DMS53 (cell line): ENCODE results near the gene STAT5B.
"Not testable (repeated sequence)": the region's sequence is repeated elsewhere in the genome, so short reads cannot be mapped to it uniquely, and the experiment has no call there.

Experiments used
- DNase-seq: peaks from one replicate; lab custom pipeline; 2025; lab: John Stamatoyannopoulos, UW

STAT5B gene

DNA sequence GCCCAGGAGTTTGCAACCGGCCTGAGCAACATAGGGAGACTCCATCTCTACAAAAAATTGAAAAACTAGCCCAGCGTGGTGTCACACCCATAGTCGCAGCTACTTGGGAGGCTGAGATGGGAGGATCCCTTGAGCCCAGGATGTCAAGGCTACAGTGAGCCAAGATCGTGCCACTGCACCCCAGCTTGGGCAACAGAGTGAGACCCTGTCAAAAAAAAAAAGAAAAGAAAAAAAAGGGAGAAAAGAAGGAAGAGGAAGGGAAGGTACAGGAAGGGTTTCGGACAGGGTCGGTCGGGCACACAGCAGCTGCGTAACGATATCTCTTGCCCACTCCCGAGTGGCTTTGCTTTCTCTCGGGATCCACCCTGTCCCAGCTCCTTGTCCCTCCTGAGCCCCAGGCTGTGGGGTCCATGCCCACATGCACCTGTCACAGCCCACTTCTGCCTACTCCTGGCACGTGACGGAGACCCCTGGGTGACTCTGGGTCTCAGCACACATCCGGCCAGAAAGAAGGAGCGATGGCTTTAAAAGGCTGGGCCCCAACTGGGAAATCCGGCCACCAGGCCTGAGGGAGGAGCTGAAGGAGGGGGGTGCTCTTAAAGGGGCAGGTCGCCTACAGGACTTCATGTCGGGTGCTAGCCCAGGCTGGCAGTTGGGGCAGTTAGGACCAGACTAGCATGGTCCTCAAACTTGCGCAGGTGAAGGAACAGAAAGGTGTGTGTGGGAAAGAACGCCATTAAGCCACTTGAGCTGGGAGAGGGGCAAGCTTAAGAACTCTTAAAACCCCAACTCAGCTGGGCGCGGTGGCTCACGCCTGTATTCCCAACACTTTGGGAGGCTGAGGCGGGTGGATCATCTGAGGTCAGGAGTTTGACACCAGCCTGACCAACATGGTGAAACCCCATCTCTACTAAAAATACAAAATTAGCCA lies 82.0 kb downstream of the STAT5B start, which contains the start of gene GHDC:
TSS of gene GHDC (minus strand) at position 526 of the 931 bp plus-strand sequence. CDS start 913 bp downstream, outside the sequence.
- peak; percentile 85 for DNase-seq

DNA sequence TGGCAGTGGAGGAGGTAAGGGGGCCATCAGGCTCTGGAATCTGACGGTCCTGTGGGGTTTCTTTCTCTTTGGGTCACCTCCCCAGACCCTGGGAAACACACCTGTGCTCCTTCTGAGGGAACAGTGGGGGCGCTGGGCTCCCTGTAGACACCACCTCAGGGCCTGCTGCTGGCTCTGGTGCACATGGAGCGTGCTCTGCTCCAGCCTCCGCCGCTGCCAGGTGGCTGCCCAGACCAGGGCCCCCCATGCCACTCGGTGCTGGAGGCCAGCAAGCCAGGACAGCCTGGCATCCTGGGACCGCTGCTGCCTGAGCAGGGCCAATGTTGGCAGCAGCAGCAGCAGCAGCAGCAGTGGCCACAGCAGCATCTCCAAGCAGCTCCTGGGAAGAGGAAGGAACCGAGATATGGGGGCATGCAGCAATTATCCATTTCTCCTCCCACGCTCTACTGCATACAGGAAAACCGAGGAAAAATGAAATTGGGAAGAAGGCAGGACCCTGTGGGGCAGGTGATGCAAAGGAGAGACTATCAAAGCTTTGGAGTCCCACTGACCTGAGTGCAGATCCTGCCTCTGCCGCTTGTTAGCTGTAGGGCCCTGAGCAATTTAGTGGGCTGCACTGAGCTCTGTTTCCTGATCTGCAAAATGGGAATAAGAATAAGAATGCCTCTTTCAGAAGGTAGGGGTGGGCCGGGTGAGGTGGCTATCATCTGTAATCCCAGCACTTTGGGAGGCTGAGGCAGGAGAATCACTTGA lies 82.8 kb downstream of the STAT5B start:
- no peak for DNase-seq

DNA sequence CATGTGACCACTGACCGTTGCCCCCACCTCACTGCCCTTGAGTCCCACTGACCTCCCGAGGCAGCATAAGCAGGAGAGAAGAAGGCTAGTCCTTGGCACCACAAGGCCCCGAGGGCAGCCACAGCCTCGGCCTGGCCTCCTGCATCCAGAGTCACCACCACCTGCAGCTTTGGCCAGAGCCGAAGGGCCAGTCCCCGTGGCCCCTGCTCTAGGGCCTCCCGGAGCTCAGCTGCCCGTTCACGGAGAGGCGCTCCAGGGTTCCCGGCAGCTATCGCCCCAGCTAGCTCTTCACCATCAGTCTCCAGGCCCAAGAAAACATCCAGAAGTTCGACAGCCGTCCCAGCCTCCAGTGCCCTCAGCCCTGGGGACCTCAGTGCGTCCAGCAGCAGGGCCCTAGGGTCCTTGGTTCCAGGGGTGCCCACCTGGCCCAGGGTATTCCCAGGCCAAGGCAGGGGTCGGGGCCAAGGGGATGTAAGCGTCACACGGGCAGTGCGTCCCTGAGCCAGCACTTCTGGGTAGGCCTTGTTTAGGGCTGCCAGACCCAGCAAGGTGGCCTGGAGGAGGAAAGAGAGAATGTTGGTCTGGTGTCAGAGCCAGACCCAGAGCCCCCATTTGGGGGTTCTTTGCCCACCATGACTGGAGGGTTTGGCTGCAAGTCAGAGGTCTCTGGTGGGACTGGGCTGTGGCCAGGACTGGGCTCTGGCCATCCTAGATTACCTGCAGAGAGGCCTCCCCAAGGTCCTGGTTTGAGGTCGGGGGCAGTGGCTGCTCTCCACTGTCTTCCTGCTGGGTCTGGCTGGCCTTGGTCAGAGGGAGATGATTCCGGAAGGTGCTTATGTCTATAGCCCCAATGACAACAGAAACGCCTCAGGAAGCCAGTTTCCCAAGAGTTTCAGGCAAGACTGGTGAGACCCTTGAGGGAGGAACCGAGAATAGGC lies 83.7 kb downstream of the STAT5B start:
- DNase-seq, result no peak

DNA sequence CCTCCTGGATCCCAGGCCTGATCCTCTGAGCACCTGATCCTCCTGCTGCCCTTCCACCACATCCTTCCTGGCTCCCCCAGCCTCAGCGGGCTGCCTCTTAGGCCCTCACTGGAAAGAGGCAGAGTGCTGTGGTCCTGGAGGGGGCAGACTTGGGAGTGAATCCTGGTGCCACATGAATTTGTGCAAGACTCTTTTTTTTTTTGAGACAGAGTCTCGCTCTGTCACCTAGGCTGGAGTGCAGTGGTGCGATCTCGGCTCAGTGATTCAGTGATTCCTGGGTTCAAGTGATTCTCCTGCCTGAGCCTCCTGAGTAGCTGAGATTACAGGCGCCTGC lies 84.9 kb downstream of the STAT5B start:
- no peak for DNase-seq

DNA sequence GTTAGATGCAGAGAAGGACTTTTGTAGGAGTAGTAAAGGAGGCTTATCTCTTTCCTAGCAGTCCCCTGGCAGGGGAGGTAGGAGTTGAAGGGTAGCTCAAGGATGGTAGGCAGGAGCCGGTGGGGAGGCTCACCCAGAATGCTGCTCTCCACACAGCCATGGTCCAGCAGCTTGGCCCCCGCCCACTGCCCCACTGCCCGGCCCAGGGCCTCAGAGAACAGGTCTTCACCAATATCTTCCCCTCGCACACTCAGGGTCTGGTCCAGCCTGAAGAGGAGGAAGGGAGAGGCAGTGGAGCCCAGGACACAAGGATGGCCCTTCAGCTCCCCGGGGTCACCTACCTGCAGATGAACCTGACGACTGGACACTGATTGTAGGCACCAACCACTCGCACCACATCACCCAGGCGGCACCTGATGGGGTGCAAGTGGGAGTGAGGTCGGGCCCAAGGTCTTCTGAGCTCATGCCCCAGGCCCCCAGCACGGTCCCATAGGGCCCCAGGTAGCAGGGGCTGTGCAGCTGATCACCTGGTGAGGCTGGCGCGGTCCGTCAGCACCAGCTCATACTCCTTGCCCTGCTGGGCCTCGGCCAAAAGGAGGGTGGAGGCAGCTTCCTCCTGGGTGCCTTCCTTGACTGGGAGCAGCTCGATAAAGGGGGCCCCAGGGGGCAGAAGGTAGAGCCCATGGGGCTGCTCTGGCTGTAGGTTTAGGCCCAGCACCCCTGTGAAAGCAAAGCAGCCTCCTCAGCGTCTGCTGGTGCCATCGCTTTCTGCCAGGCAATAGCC lies 85.5 kb downstream of the STAT5B start:
- DNase-seq, result no peak

DNA sequence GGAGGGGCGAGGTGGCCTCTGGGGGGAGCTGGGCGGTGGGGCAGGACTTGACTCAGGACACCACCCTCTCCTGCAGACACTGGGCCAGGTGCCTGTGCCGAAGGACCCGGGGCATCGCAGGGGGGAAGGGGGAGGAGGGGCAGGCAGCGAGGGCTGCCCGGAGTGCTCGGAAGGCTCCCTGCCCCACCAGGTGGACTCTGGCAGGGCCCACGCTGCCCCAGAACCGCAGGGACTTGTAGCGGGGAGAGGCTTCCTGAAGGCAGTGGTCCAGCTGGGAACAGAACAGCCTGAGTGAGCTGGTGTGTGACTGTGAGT lies 86.6 kb downstream of the STAT5B start:
- DNase-seq, result no peak

DNA sequence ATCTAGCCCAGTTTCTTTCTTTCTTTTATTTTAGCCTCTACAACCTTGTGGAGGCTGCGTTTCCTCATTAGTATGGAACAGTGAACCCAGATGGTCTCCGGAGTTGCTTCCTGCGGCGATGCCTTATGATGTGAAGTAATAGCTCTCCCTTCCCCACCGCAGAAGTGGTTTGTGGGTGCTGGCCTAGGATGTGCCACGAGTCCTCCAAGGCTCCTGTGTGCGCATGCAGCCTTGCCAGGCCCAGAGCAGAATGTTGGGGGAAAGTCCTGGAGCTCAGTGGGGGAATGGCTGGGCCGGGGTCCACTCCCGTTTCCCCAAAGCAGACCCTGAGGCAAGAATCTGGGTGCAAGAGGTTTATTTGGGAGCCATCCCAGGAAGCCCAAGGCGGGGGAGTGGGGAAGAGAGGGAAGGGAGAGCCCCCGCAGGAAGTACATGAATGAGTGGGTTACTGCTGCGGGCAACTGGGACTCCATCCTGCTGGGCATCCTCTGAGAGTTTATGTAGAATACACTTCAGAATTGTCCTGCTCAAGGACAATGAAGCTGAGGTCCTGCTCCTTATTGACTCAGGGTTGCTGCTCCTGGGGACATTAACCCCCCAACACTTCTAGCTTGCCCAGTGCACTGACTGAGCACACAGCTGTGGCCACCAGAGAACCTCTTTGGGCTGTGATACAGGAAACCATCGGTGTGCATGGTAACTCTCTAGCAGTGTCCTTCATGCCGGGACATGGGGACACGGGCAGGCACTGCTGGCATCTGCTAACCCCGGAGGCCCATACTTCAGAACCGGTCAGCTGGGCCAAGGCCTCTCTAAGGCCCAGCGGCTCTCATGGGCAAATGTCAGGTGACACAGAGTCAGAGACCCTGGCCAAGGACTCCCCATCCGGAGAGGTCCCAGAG lies 87.2 kb downstream of the STAT5B start:
- DNase-seq, result no peak

DNA sequence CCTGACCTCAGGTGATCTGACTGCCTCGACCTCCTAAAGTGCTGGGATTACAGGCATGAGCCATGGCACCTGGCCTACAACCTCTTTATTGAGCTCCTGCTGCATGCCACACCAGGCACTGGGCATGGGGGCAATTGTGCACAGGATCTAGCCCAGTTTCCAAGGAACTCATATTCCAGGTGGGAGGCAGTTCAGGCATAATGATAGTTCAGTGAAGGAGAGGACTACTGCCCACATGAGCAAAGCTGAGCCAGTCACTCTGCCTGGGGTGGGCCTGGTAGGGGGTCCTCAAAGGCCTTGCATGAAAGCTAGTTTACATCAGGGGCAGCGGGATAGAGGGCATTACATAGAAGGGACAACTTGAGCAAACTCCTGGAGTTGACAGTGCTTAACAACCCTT lies 88.4 kb downstream of the STAT5B start:
- no peak for DNase-seq

DNA sequence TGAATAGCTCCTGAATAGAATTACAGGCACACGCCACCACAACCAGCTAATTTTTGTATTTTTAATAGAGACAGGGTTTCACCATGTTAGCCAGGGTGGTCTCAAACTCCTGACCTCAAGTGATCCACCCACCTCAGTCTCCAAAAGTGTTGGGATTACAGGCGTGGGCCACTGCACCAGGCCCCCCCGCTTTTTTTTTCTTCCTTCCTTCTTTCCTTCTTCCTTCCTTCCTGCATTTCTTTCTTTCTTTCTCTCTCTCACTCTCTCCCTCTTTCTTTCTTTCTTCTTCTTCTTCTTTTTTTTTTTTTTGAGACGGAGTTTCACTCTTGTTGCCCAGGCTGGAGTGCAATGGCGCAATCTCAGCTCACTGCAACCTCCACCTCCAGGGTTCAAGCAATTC lies 90.0 kb downstream of the STAT5B start:
- DNase-seq, result not testable (repeated sequence)

DNA sequence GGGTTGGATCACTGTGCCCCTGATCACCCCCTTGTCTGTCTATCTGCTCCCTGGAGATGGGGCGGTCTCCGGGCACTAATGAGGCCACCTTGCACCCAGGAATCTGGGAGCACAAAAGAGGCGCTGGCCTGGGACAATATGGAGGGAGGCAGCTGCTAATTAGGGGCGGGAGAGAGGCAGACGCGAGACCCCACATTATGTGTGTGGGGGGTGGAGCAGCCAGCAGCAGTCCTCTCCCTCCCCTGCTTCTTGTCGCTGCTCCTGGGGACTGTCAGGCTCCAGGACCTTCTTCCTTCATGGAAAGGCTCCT lies 90.6 kb downstream of the STAT5B start:
- DNase-seq, result no peak

DNA sequence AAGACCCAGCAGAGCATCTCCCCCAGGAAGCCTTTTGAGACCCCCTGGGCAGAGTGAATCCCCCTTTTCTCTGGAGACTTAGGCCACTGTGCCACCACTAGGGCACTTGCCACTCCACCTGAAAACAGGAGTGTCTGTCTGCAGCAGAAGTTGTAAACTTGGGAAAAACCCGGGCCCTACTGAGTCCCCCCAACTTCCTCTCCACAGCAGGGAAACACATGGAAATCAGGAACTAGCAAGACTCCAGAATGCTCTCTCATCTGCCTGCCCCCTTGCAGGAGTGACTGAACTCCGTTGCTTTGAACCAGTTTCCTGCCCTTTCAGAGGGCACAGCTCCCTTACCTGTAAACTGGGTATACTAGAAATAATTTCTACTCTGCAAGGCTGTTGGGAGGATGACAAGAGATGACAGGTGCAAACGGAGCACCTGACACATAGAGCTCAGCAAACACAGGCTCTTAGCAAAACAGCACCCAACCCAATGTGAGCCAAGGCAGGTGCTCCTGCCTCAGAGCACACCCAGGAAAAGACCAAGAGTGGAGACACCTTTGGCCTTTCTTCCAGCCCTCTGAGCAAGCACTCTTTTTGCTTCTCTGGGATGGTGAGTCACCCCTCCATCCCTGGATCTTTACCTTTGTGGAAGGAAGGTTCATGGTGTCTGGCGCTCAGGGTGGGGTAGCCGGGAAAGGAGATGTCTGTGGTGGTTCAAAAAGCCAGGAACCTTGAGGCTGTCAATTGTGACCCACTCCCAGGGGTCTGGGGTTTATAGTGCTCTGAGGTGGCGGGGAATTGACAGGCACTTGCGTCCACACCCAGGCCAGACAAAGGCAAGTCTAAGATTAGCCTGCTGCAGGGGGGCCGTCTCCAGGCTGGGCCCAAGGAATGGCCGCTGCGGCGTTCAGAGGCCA lies 91.2 kb downstream of the STAT5B start, which contains the start of gene HCRT:
TSS of gene HCRT (minus strand) at position 740 of the 908 bp plus-strand sequence. CDS start at position 653, 87 bp downstream.
- DNase-seq, result peak; percentile 81

DNA sequence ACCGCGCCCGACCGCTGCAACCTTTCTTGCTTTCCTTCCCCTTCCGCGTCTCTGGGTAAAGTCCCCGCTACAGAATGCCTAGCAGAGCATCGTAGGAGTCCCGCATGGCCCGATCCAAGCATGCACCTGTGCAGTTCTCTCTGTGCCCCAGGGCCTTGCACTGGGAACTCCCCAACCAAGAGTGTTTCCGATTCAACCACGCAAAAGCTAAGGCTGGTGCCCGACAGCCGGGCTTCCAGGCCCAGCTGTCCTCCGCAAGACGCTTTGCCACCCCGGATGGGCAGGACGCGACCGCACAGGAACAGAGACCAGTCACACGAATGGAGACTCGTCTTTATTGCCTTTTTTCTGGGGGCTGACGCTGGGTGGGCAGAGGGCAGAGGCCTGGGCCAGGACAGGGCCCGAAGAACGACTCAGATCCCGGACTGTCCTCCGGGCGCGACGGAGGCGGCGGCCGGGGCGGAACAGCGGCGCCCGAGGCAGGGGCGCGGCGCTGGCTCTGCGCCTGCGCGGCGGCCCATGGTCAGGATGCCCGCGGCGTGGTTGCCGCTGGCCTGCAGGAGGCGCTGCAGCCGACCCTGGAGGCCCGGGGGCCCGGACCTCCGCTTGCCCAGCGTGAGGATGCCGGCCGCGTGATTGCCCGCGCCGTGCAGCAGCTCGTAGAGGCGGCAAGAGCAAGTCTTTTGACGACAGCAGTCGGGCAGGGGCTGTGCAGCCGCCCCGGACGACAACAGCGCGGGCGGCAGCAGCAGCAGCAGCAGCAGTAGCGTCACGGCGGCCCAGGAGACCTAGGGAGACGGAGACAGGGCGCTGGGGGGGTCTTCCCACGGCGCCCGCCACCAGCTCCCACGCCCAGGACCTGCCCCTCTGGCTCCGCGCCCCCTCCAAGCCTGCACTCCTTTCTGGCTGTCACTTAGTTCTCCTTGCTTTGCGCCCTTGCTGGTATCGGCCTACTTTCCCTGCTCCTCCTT lies 92.2 kb downstream of the STAT5B start:
- DNase-seq, result peak; percentile 90

DNA sequence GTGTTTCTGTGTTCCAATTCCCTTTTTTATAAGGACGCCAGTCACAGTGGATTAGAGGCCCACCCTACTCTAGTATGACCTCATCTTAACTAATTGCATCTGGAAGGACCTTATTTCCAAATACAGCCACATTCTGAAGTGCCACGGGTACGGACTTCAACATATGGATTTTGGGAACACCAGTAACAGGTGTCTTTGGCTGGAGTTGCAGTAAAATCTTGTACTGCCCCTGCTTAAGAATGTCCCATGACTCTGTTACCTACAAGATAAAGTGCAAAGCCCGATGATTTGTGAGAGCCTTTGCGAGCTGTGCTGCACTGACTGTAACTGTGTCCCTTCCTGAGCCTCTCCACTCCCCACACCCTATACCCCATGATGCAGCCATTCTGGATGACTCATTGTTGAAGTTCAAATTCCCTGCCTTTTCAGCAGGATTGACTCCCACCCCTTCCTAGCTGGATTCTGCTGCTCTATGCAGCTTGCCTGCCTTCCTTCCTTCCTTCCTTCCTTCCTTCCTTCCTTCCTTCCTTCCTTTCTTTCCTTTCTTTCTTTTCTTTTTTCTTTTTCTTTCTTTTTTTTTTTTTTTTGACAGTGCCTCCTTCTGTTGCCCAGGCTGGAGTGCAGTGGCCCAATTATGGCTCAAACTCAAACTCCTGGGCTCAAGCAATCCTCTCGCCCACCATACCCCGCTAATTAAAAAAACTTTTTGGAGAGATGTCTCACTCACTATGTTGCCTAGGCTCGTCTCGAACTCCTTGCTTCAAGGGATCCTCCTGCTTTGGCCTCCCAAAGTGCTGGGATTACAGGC lies 93.1 kb downstream of the STAT5B start:
- peak; percentile 51 for DNase-seq

DNA sequence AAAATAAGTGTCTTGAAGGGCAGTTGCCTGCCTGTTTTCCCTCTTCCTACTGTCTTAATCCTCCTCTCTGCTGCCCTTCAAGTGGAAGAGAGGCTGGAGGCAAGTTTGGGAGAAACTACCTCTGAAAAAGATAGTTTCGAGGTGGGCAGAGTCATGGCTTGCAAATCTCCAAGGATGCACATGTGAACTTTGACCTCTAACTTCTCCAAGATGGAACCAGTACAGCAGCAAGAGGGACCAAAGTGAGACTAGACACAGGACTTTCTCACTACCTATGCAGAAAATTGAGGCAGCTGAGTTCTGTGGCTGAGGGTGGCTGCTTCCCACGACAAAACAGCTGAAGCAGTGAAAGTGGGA lies 94.4 kb downstream of the STAT5B start:
- no peak for DNase-seq

DNA sequence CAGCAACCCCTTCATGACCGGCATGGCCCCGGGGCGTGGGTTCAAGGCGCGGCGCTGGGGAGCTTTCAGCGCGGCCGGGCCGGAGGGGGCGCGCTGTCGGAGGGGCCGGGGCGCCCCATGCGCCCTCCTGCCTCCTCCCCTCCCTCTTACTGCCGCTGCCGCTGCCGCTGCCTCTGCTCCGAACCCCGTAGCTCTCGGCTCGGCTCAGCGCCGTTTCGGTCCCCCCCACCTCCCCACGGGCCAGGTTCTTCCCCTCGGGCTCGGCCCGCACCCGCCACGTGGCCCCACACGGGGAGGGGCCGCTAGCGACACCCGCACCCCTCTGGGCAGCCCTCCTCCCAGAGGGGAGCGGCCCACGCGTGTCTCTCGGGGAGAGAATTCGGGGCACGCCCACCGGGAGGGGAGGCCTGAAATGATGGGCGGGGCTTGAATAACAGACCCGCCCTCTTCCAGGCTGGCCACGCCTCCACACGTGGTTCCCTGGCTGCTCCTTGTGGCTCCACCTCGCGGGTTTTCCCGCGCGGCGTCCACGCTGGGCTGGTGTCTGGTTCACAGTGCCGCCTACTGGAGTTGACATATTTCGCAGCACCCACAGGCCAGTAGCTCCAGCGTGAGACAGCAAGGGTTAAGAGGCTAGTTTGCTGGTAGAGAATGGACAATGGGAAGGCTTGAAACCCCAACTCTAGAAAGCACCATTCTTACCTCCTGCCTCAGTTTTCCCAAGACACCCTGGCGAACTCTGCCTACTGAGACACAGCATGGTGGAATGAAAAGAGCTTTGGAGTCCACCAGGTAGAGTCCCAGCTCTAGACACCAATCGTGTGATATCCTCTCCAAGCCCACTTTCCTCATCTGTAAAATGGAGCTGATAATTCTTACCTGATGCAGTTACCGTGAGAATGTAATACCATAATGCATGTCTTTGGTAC lies 95.0 kb downstream of the STAT5B start, which contains the start of gene KCNH4:
TSS of gene KCNH4 (minus strand) at position 221 of the 929 bp plus-strand sequence. CDS start at position 24, 197 bp downstream.
- peak; percentile 90 for DNase-seq

DNA sequence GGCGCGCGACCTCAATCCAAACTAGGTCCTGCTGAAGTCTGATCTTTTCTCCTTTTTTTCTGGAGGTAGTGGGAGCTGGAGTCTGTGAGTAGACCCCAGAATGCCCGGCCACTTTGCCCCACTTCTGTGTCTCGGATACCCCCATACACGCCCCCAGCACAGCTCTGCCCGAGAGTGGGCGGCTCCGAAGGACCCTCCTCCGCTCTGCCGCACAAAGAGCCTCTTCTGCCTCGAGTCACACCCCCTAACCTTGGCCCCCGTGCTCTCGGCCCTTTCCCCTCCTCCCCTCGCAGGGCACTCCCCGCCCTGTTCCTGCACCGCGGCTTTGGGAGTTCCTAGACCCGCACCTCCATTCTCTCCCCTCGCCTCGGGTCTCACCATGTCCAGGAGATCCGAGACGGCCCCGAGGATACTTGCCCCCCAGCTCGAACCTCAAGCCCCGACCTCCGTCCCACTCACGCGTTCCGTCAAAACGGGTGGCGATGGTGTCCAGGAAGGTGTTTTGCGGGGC lies 95.7 kb downstream of the STAT5B start:
- no peak for DNase-seq
